DND-41 (cell line): ENCODE results near the gene FRYL.

Experiments used
- ATAC-seq: fragments of 200-7000 bp; cut with Tn5 transposase; 3 replicates; pipeline ENCODE4 v1.9.1; 2021; ENCODE audit warnings: low read depth; ENCODE audit not compliant: insufficient read depth
- DNase-seq: peaks from one replicate; pipeline ENCODE4 v3.0.0-alpha.2; 2020
- H2AFZ ChIP-seq: 2 replicates; pipeline ENCODE4 v1.6.0; 2012; ENCODE audit warnings: low read depth, low read length
- H3K27ac ChIP-seq: 2 replicates; pipeline ENCODE4 v1.5.1; 2012; ENCODE audit warnings: low read length, inconsistent platforms
- H3K27me3 ChIP-seq: fragments of 200-600 bp; sonication (generic); 2 replicates; pipeline ENCODE4 v1.6.0; 2012; ENCODE audit warnings: low read length, mild to moderate bottlenecking, inconsistent platforms; ENCODE audit not compliant: insufficient read depth, poor library complexity
- H3K36me3 ChIP-seq: 2 replicates; pipeline ENCODE4 v1.5.1; 2012; ENCODE audit warnings: low read length, inconsistent platforms; ENCODE audit not compliant: insufficient read depth
- H3K4me1 ChIP-seq: 2 replicates; pipeline ENCODE4 v1.5.1; 2012; ENCODE audit warnings: mild to moderate bottlenecking, low read length; ENCODE audit not compliant: insufficient read depth
- H3K4me2 ChIP-seq: 2 replicates; pipeline ENCODE4 v1.6.0; 2012; ENCODE audit warnings: mild to moderate bottlenecking, moderate library complexity, low read length, inconsistent platforms; ENCODE audit not compliant: insufficient read depth
- H3K4me3 ChIP-seq, 2 experiments: fragments of 200-600 bp in 1 of 2; shearing (Covaris generic) in 1 of 2; 2 replicates each; pipeline ENCODE4 v1.5.1; 2012 to 2016; ENCODE audit warnings: inconsistent platforms in 2 of 2, low read length in 2 of 2, mild to moderate bottlenecking in 2 of 2, low read depth in 1 of 2, moderate library complexity in 1 of 2
- H3K79me2 ChIP-seq: 2 replicates; pipeline ENCODE4 v1.6.0; 2012; ENCODE audit warnings: low read length, inconsistent platforms; ENCODE audit not compliant: insufficient read depth
- H3K9ac ChIP-seq: 2 replicates; pipeline ENCODE4 v1.6.0; 2012; ENCODE audit warnings: low read depth, mild to moderate bottlenecking, inconsistent platforms, low read length, moderate library complexity
- H3K9me3 ChIP-seq: 2 replicates; pipeline ENCODE4 v1.5.1; 2012; ENCODE audit warnings: low read length, moderate library complexity, mild to moderate bottlenecking, inconsistent platforms; ENCODE audit not compliant: insufficient read depth, severe bottlenecking
- H4K20me1 ChIP-seq: 2 replicates; pipeline ENCODE4 v1.6.0; 2012; ENCODE audit warnings: low read length; ENCODE audit not compliant: insufficient read depth
- CTCF ChIP-seq: IDR thresholded peaks from 2 replicates; pipeline ENCODE4 v1.5.1; 2012; ENCODE audit warnings: borderline replicate concordance, low read length, moderate library complexity, mild to moderate bottlenecking; ENCODE audit not compliant: poor library complexity, severe bottlenecking; ENCODE audit errors: extremely low read depth
- EZH2 ChIP-seq: IDR thresholded peaks from 3 replicates; pipeline ENCODE4 v1.6.1; 2012; ENCODE audit warnings: borderline replicate concordance, low read depth, mild to moderate bottlenecking, moderate library complexity, low read length, inconsistent platforms; ENCODE audit not compliant: severe bottlenecking

FRYL gene

DNA sequence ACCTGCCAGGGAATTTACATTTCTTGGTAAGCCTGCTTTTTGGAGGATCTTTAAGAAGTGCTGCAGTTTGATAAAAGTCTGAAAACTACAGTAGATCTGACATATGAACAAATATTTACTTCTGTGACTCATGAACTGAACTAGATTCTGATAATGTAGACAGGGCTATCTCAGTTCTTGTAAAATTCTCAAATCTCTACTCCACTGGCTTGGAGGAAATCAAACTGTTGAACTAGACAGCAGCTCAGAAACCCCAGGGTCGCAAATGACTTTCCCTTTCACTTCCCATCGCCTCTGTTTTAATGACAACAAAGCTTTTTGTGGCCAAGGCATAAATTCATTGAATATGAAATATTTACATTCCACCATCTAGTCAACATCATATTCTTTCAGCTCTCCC, 35.4 kb upstream of the FRYL start:
- DNase-seq (peak; percentile 29), ATAC-seq (peak; percentile 57; the same call in 2 of the 3 replicates)
- Histone ChIP-seq H4K20me1 (no peaks in the 10 kb centered on the region), H2AFZ (0 out of 2 replicates have a peak overlapping the region, but pooled peaks have one; percentile 27), H3K4me3 (no peak overlapping the region), H3K4me1 (peaks cover 4% of the 10 kb centered on the region; the same call in 1 of the 2 replicates), H3K27ac (no peak overlapping the region), H3K36me3 (no peaks in the 10 kb centered on the region), H3K27me3 (no peaks in the 10 kb centered on the region), H3K9ac (no peak overlapping the region), H3K79me2 (no peaks in the 10 kb centered on the region), H3K9me3 (no peaks in the 10 kb centered on the region), H3K4me2 (no peak overlapping the region)
- TF ChIP-seq CTCF (no peak), EZH2 (no peak)

DNA sequence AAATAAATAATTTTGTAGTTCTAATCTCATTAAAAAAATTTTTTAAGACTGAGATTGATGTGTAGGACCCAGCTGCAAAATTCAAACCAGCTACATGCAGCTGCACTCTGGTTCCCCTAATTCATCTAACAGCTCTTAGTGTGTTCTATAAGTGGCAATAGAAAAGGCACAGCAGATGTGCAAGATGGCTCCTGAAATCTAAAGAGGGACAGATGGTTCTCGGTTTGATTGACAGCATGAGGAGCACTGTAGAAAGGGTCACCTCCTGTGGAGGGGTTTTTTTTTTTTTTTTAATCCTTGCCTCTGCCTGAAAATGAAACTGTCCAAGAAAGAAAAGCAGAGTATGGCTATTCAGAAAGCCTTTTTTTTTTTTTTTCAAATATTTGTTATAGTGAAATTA, 33.9 kb upstream of the FRYL start:
- H4K20me1 ChIP-seq: no peaks in the 10 kb centered on the region
- H3K4me1 ChIP-seq: peaks cover 4% of the 10 kb centered on the region; the same call in 1 of the 2 replicates
- ATAC-seq: peak; percentile 85
- no peak overlapping the region for H3K27ac ChIP-seq
- H3K4me3 ChIP-seq: no peak overlapping the region
- no peaks in the 10 kb centered on the region for H3K27me3 ChIP-seq
- no peaks in the 10 kb centered on the region for H3K9me3 ChIP-seq
- no peak overlapping the region for H3K4me2 ChIP-seq
- no peak overlapping the region for H3K9ac ChIP-seq
- H3K79me2 ChIP-seq: no peaks in the 10 kb centered on the region
- H2AFZ ChIP-seq: no peak overlapping the region; the same call in 1 of the 2 replicates
- no peak for TF ChIP-seq CTCF
- H3K36me3 ChIP-seq: no peaks in the 10 kb centered on the region
- peak; percentile 23 for DNase-seq

GRCh38 chr4:48812866-48813265, 32.8 kb upstream of the FRYL start:
- ATAC-seq (no peak), DNase-seq (no peak)
- no peak overlapping the region for H3K9ac ChIP-seq
- H3K9me3 ChIP-seq: no peaks in the 10 kb centered on the region
- H3K79me2 ChIP-seq: no peaks in the 10 kb centered on the region
- H3K4me2 ChIP-seq: no peak overlapping the region
- H3K4me3 ChIP-seq: no peak overlapping the region
- H3K27ac ChIP-seq: no peak overlapping the region
- H2AFZ ChIP-seq: no peak overlapping the region
- H3K4me1 ChIP-seq: peaks cover 4% of the 10 kb centered on the region; the same call in 1 of the 2 replicates
- H3K36me3 ChIP-seq: no peaks in the 10 kb centered on the region
- no peaks in the 10 kb centered on the region for H4K20me1 ChIP-seq
- H3K27me3 ChIP-seq: no peaks in the 10 kb centered on the region
- TF ChIP-seq CTCF: no peak
- TF ChIP-seq EZH2: no peak

DNA sequence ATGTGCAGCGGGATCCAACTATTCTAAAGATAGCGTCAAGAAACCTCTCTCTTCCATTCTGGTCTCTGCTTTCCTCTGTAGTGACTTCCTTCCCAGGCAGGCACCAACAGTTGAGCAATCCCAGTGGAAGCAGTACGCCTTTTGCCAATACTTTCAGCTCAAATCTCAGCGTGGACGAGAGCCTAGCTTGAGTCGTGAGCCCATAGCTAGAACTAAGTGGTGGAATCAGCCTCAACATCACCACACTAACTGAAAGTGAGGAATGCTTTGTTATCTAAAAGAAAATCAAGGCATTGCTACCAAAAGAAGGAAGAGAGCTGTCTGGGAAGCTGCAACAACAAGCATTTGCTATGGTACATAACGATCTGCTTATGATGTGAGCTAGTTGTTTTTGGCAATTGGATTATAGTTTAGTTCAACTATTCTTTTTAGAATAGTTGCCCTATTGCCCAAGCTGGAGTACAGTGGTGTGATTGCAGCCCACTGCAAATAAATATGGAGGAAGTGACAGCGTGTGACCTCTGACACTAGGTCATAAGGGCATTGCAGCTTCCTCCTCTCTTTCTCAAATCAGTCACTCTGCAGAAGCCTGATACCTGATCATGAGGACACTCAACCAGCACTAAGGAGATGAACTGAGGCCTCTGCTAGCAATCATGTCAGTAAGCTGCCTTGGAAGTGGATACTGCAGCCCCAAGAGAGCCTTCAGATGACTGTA, 24.7 kb upstream of the FRYL start:
- no peaks in the 10 kb centered on the region for H4K20me1 ChIP-seq
- no peaks in the 10 kb centered on the region for H3K79me2 ChIP-seq
- H3K36me3 ChIP-seq: no peaks in the 10 kb centered on the region
- H3K9me3 ChIP-seq: no peaks in the 10 kb centered on the region
- no peak overlapping the region for H3K27ac ChIP-seq
- no peak for ATAC-seq
- no peak overlapping the region for H2AFZ ChIP-seq
- no peak overlapping the region for H3K4me3 ChIP-seq
- H3K4me1 ChIP-seq: no peaks in the 10 kb centered on the region
- no peak overlapping the region for H3K9ac ChIP-seq
- H3K27me3 ChIP-seq: no peaks in the 10 kb centered on the region
- DNase-seq: no peak
- no peak overlapping the region for H3K4me2 ChIP-seq
- no peak for TF ChIP-seq EZH2
- TF ChIP-seq CTCF: no peak
